Ishikawa (cell line): Measurements from ENCODE around the gene ALDH3B1.

Source experiments
- CEBPB ChIP-seq: IDR thresholded peaks from 2 replicates; pipeline ENCODE4 v1.6.1; 2012
- CREB1 ChIP-seq: IDR thresholded peaks from 2 replicates; pipeline ENCODE4 v1.6.1; 2012; ENCODE audit warnings: low read depth
- EGR1 ChIP-seq: IDR thresholded peaks from 2 replicates; pipeline ENCODE4 v1.6.1; 2012
- EP300 ChIP-seq: IDR thresholded peaks from 2 replicates; pipeline ENCODE4 v1.6.1; 2012; ENCODE audit warnings: borderline replicate concordance
- FOXM1 ChIP-seq: IDR thresholded peaks from 2 replicates; pipeline ENCODE4 v1.6.1; 2012; ENCODE audit warnings: low read depth, borderline replicate concordance
- NFIC ChIP-seq: IDR thresholded peaks from 2 replicates; pipeline ENCODE4 v1.6.1; 2012
- RAD21 ChIP-seq: IDR thresholded peaks from 2 replicates; pipeline ENCODE4 v1.6.1; 2012; ENCODE audit warnings: low read depth
- TAF1 ChIP-seq: IDR thresholded peaks from 2 replicates; pipeline ENCODE4 v1.6.1; 2012; ENCODE audit warnings: low read depth, mild to moderate bottlenecking
- TCF12 ChIP-seq: IDR thresholded peaks from 2 replicates; pipeline ENCODE4 v1.6.1; 2012; ENCODE audit warnings: low read depth
- TEAD4 ChIP-seq: IDR thresholded peaks from 2 replicates; pipeline ENCODE4 v1.6.1; 2012
- YY1 ChIP-seq: IDR thresholded peaks from 2 replicates; pipeline ENCODE4 v1.6.1; 2012; ENCODE audit warnings: low read depth
- ZBTB7A ChIP-seq: IDR thresholded peaks from 2 replicates; pipeline ENCODE4 v1.6.1; 2012; ENCODE audit warnings: low read depth
- TF ChIP-seq, protein P1 (sequence below): IDR thresholded peaks from 2 replicates; pipeline ENCODE4 v1.6.1; 2012
- TF ChIP-seq, protein P2 (sequence below): IDR thresholded peaks from 2 replicates; pipeline ENCODE4 v1.6.1; 2012
- TF ChIP-seq, protein P3 (sequence below): IDR thresholded peaks from 2 replicates; pipeline ENCODE4 v1.6.1; 2012; ENCODE audit warnings: low read depth, mild to moderate bottlenecking

The ALDH3B1 gene

DNA sequence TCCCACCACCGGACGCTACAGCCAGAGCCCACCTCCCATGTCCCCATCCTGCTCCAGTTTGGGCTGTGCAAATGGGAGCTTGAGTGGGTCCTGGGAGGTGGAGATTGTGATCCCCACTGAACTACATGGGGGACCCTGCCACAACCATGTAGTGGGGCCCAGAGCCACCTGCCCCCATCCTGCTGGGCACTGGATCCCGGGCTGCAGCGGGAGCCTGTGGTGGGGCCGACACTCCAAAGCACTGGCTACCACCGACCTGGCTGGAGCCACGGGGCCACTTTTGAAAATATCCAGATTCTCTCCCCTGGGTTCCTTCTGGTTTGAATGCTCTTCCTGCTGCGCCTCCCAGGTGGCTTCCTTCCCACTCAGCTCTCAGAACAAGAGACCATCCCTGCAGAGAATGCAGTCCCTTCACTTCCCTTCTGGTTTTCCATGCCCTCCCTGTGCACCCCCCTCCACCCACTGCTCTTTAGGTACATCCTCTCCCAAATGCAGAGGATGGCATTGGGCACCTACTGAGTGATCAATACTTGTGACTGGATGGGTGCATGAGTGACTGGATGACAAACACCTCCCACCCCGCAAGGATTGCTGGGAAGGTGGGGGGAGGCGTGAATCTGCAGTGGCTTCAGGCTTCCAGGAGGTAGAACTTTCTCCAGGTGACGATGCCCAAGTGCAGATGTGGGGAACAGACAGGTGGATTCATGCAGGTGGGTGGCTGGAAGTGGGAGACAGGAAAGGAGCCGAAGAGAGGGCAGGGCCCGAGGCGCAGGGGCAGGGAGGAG is 5.4 kb upstream of the ALDH3B1 start:
- TF ChIP-seq, protein P1, sequence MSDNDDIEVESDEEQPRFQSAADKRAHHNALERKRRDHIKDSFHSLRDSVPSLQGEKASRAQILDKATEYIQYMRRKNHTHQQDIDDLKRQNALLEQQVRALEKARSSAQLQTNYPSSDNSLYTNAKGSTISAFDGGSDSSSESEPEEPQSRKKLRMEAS, result no peak
- TF ChIP-seq YY1 (no peak), EP300 (no peak), FOXM1 (no peak), CREB1 (no peak), TEAD4 (no peak), ZBTB7A (no peak), TAF1 (no peak), RAD21 (no peak), CEBPB (no peak), EGR1 (no peak)
- TF ChIP-seq, protein P2, sequence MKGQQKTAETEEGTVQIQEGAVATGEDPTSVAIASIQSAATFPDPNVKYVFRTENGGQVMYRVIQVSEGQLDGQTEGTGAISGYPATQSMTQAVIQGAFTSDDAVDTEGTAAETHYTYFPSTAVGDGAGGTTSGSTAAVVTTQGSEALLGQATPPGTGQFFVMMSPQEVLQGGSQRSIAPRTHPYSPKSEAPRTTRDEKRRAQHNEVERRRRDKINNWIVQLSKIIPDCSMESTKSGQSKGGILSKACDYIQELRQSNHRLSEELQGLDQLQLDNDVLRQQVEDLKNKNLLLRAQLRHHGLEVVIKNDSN, result no peak
- TF ChIP-seq, protein P3, sequence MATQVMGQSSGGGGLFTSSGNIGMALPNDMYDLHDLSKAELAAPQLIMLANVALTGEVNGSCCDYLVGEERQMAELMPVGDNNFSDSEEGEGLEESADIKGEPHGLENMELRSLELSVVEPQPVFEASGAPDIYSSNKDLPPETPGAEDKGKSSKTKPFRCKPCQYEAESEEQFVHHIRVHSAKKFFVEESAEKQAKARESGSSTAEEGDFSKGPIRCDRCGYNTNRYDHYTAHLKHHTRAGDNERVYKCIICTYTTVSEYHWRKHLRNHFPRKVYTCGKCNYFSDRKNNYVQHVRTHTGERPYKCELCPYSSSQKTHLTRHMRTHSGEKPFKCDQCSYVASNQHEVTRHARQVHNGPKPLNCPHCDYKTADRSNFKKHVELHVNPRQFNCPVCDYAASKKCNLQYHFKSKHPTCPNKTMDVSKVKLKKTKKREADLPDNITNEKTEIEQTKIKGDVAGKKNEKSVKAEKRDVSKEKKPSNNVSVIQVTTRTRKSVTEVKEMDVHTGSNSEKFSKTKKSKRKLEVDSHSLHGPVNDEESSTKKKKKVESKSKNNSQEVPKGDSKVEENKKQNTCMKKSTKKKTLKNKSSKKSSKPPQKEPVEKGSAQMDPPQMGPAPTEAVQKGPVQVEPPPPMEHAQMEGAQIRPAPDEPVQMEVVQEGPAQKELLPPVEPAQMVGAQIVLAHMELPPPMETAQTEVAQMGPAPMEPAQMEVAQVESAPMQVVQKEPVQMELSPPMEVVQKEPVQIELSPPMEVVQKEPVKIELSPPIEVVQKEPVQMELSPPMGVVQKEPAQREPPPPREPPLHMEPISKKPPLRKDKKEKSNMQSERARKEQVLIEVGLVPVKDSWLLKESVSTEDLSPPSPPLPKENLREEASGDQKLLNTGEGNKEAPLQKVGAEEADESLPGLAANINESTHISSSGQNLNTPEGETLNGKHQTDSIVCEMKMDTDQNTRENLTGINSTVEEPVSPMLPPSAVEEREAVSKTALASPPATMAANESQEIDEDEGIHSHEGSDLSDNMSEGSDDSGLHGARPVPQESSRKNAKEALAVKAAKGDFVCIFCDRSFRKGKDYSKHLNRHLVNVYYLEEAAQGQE, result no peak

DNA sequence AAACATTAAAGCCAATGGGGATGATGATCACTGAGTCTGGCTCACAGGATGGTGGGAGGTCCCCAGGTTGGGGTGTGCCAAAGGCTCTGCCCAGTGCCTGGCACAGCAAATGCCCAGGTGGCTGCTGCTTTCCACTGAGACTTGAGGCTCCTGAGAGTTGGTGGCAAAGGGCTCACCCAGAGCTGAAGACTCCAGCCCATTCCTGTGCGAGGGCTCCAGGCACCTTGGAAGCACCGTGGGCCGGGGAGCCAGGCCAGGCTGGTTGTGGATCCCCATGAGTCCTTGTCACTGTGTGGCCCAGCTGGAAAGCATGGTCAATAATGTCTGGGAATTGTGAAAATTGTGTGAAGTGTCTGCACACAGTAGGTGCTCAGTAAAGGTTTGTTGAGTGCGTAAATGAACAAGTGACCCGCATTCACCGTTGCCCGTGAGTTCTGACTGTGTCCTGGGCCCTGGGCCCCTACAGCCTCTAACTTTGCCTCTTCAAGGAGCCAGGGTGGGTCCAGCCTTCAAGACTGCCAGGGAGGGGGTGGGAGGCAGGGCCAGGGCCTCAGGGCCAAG is 3.4 kb upstream of the ALDH3B1 start:
- TF ChIP-seq EP300, result no peak
- no peak for TF ChIP-seq ZBTB7A
- TF ChIP-seq FOXM1, result no peak
- TF ChIP-seq TCF12, result no peak
- TF ChIP-seq, protein P2, result no peak
- no peak for TF ChIP-seq CEBPB
- no peak for TF ChIP-seq EGR1
- TF ChIP-seq CREB1, result no peak
- no peak for TF ChIP-seq NFIC
- no peak for TF ChIP-seq RAD21
- TF ChIP-seq TEAD4, result no peak
- TF ChIP-seq, protein P3, result no peak
- no peak for TF ChIP-seq TAF1
- no peak for TF ChIP-seq YY1
- TF ChIP-seq, protein P1, result no peak

DNA sequence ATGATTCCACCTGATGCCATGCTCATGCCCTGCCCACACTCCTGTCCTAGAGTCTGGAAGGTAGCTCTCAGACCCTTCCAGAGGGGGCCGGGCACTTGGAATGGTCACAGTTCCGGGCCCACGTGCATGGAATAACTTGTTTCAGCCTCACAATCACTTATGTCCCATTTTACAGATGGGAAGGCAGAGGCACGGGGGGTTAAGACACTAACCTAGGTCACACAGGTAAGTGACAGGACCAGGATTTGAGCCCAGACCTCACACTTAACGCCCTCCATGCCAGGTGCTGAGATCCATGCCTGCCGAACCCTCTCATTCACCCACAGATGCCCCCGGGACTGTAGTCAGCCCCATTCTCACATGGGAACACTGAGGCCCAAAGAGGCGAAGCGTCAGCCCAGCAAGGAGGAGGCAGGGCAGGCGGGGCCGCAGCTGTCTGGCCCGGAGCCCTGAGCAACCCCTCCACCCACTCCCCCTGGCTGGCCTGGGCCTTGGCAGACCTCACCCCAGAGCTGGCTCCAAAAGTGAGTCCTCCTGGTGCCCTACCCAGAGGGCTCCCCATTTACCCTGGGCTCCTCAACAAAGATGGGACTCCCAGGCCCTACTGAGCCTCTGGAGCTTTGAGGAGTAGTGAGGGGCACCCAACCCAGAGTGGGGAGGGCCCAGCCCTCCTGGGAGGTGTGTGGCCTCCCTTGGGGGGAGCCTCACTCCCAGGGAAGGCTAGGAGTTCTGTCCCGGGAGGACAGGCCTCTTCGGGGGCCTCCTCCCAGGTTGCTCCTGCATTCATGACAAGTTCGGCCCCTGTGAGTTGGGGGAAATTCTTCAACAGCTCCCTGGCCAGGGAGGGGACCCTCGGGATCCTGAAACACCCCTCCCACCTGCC is 2.4 kb upstream of the ALDH3B1 start:
- no peak for TF ChIP-seq TEAD4

DNA sequence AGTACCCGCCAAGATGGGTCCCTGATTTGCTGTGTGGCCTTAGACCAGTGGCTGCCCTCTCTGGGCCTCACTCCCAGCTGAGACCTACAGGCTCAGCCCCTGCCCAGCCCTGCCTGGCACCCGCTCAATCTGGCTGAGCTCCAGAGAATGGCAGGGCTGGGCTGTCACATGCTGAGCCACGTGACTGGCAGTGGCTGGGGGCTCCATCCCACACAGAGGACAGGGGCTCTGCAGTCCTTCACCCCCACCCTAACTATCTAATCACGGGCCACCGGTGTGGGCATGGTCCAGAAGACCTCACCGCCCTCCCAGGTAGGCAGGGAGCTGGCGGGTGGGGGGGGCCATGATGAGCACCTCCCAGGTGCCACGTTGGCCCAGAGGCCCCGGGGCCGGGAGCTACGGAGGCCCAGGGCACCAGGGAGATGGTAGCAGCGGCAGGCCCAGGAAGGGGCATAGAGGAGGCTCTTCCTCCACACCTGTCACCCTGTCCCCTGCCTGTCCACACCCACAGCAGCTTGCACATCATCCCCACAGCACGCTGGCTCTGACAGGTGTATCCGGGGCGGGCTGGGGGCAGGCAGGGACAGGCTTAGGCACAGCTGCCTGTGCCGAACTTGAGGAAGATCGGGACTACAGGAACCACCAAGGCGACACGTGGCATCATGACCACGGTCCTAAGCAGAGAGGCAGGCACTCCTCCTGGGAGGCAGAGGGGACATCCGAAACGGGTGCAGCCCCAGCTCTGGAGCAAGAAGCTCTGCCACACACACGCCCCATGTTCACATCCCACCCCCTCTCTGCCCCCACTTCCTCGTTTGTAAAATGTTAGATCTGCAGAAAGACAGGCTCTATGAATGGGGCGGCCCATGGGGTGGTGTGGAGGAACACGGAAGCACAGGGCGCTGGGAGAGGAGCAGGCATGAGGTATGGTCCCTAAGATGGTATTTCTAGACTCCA is 1.5 kb upstream of the ALDH3B1 start:
- TF ChIP-seq EP300, result no peak
- TF ChIP-seq, protein P3, result no peak
- TF ChIP-seq CREB1, result no peak
- no peak for TF ChIP-seq EGR1
- TF ChIP-seq ZBTB7A, result no peak; the same call in 1 of the 2 replicates
- TF ChIP-seq, protein P1, result 0 out of 2 replicates have a peak, but pooled peaks have one; percentile 31
- TF ChIP-seq, protein P2, result peak; percentile 91
- TF ChIP-seq NFIC, result peak; percentile 69
